ENCODE measurements around the gene NFXL1. TPM values are rescaled to one million over a fixed set of nuclear protein-coding genes. Genes with fewer than 3 reads are reported as not detected.
A peak's percentile ranks its signal among the peaks of the same experiment; 100 is the strongest.

The NFXL1 gene
- total RNA-seq, 2 donors from 2014 or later: 9.8 to 11.7 TPM

- peak overlapping the region; percentile 91 to 94 for H3K9ac ChIP-seq (ENCODE audit: low read depth in 2 of 2, low read length in 2 of 2)
- no peaks in the 10 kb centered on the region for H3K36me3 ChIP-seq
- peak overlapping the region; percentile 96 for H3K4me3 ChIP-seq
- DNase-seq: no peak
- H3K27ac ChIP-seq: peak overlapping the region; percentile 84
- no peaks in the 10 kb centered on the region for H3K27me3 ChIP-seq
- TF ChIP-seq CTCF (IDR thresholded peaks at IDR 0.05): no peak
- no peaks in the 10 kb centered on the region for H3K4me1 ChIP-seq
- intact Hi-C loops (cut with DNase I): no loop called here
- H3K9me3 ChIP-seq: no peaks in the 10 kb centered on the region
Observed at GRCh38 chr4:47913330-47913729, 1.1 kb downstream of the NFXL1 start.

- H3K27me3 ChIP-seq: no peaks in the 10 kb centered on the region
- H3K4me3 ChIP-seq: no peak overlapping the region
- TF ChIP-seq CTCF (IDR thresholded peaks at IDR 0.05): no peak
- no peak overlapping the region for H3K9ac ChIP-seq (ENCODE audit: low read depth in 2 of 2, low read length in 2 of 2)
- no peak for DNase-seq
- H3K9me3 ChIP-seq: no peaks in the 10 kb centered on the region
- peaks cover 5% of the 10 kb centered on the region for H3K36me3 ChIP-seq
- intact Hi-C loops (cut with DNase I): no loop called here
- no peak overlapping the region for H3K27ac ChIP-seq
- H3K4me1 ChIP-seq: no peaks in the 10 kb centered on the region
Observed at GRCh38 chr4:47907089-47907646, 7.2 kb downstream of the NFXL1 start.

GRCh38 chr4:47899639-47900038, 14.7 kb downstream of the NFXL1 start:
- Histone ChIP-seq H3K27me3 (no peaks in the 10 kb centered on the region), H3K4me3 (no peak overlapping the region), H3K9ac (ENCODE audit: low read depth in 2 of 2, low read length in 2 of 2) (no peak overlapping the region), H3K36me3 (peaks cover 7% of the 10 kb centered on the region), H3K4me1 (no peaks in the 10 kb centered on the region), H3K9me3 (no peaks in the 10 kb centered on the region), H3K27ac (no peak overlapping the region)
- intact Hi-C loops (cut with DNase I): no loop called here
- TF ChIP-seq CTCF (IDR thresholded peaks at IDR 0.05): no peak
- DNase-seq: no peak

- no peak for DNase-seq
- intact Hi-C loops (cut with DNase I): no loop called here
- Histone ChIP-seq H3K36me3 (peaks cover 2% of the 10 kb centered on the region), H3K4me1 (no peaks in the 10 kb centered on the region), H3K9ac (ENCODE audit: low read depth in 2 of 2, low read length in 2 of 2) (no peak overlapping the region), H3K27ac (no peak overlapping the region), H3K4me3 (no peak overlapping the region), H3K27me3 (no peaks in the 10 kb centered on the region), H3K9me3 (no peaks in the 10 kb centered on the region)
- TF ChIP-seq CTCF (IDR thresholded peaks at IDR 0.05): no peak
Observed at GRCh38 chr4:47891928-47892327, 22.5 kb downstream of the NFXL1 start.

- H3K4me1 ChIP-seq: no peaks in the 10 kb centered on the region
- no peaks in the 10 kb centered on the region for H3K9me3 ChIP-seq
- H3K9ac ChIP-seq (ENCODE audit: low read depth in 2 of 2, low read length in 2 of 2): no peak overlapping the region
- H3K27me3 ChIP-seq: no peaks in the 10 kb centered on the region
- no peak for DNase-seq
- H3K27ac ChIP-seq: no peak overlapping the region
- H3K4me3 ChIP-seq: no peak overlapping the region
- TF ChIP-seq CTCF (IDR thresholded peaks at IDR 0.05): no peak
- intact Hi-C loops (cut with DNase I): no loop called here
- peaks cover 3% of the 10 kb centered on the region for H3K36me3 ChIP-seq
Observed at GRCh38 chr4:47882228-47882627, 32.2 kb downstream of the NFXL1 start.

Measured in colonic mucosa (tissue), 4 donors.